Gastroesophageal sphincter (tissue), 4 donors: ENCODE results near the gene GATA3. TPM values are rescaled to one million over a fixed set of nuclear protein-coding genes. Genes with fewer than 3 reads are reported as not detected.

Experiments
- ATAC-seq: fragments of 150-250 bp; one replicate; pipeline ENCODE4 v1.9.1; 2016; ENCODE audit warnings: mild to moderate bottlenecking, moderate library complexity
- H3K27ac ChIP-seq, 4 donors: fragments of 200-600 bp; sonication (generic) in 3 of 4; 1 replicate in 3 of 4; 2 replicates in 1 of 4; pipeline ENCODE4 v1.5.1; 2016 to 2019
- H3K27me3 ChIP-seq: fragments of 200-600 bp; sonication (generic); one replicate; pipeline ENCODE4 v1.5.1; 2019
- H3K36me3 ChIP-seq, 2 donors: fragments of 200-600 bp; sonication (generic); one replicate each; pipeline ENCODE4 v1.5.1; 2019; ENCODE audit warnings: control low read depth in 1 of 2
- H3K4me1 ChIP-seq, 3 donors: fragments of 200-600 bp; sonication (generic); 1 replicate in 2 of 3; 2 replicates in 1 of 3; pipeline ENCODE4 v1.5.1; 2016 to 2019; ENCODE audit warnings: control low read depth in 2 of 3
- H3K4me3 ChIP-seq, 2 donors: fragments of 200-600 bp; sonication (generic); one replicate each; pipeline ENCODE4 v1.5.1; 2019; ENCODE audit warnings: mild to moderate bottlenecking in 1 of 2, moderate library complexity in 1 of 2
- H3K9me3 ChIP-seq, 3 donors: fragments of 200-600 bp; sonication (generic); one replicate each; pipeline ENCODE4 v1.5.1; 2017 to 2019; ENCODE audit warnings: control low read depth in 2 of 3
- EP300 ChIP-seq: sonication (generic); formaldehyde crosslinking; IDR thresholded peaks from one replicate; pipeline ENCODE4 v1.6.1; 2017; ENCODE audit warnings: antibody characterized with exemption, mild to moderate bottlenecking
- POLR2A ChIP-seq, 2 donors: fragments of 450-650 bp; IDR thresholded peaks; one replicate each; pipeline ENCODE4 v1.6.1; 2017; ENCODE audit warnings: antibody characterized with exemption in 2 of 2, mild to moderate bottlenecking in 2 of 2, moderate library complexity in 1 of 2
- POLR2AphosphoS5 ChIP-seq: sonication (generic); formaldehyde crosslinking; IDR thresholded peaks from one replicate; pipeline ENCODE4 v1.6.1; 2017; ENCODE audit warnings: antibody characterized with exemption
- WGBS, 2 donors: methylation state at CpG; one replicate each; pipeline ENCODE4 v1.1.5; 2018; ENCODE audit warnings: low coverage in 1 of 2; 5-methylcytosine and 5-hydroxymethylcytosine counted together
- total RNA-seq, 4 donors: library from RNA; depleted of rRNA; stranded (reverse); fragments of >200 nt; gene quantifications; one replicate each; pipeline ENCODE4 v1.1.0, GENCODE V29; 2016
- TF ChIP-seq, protein P1 (sequence below), 4 experiments: fragments of 200-600 bp in 2 of 4; fragments of 450-650 bp in 2 of 4; sonication (generic) in 1 of 4; IDR thresholded peaks; one replicate each; pipeline ENCODE4 v1.5.1; 2017 to 2019; ENCODE audit warnings: antibody characterized with exemption in 4 of 4, mild to moderate bottlenecking in 2 of 4, moderate library complexity in 2 of 4

Gene GATA3
- total RNA-seq, 4 donors from 2014 or later = 0.35 TPM; not detected in 3

- Histone ChIP-seq H3K27me3 (peaks cover 76% of the 10 kb centered on the region), H3K36me3 (no peaks in the 10 kb centered on the region), H3K9me3 (no peaks in the 10 kb centered on the region), H3K4me1 (no peaks in the 10 kb centered on the region), H3K27ac (no peak overlapping the region), H3K4me3 (no peak overlapping the region)
- 50 to 60% methylated on average over 1 of the region's 1 CpG for WGBS, 2 donors
- TF ChIP-seq EP300 = no peak
- TF ChIP-seq, protein P1, sequence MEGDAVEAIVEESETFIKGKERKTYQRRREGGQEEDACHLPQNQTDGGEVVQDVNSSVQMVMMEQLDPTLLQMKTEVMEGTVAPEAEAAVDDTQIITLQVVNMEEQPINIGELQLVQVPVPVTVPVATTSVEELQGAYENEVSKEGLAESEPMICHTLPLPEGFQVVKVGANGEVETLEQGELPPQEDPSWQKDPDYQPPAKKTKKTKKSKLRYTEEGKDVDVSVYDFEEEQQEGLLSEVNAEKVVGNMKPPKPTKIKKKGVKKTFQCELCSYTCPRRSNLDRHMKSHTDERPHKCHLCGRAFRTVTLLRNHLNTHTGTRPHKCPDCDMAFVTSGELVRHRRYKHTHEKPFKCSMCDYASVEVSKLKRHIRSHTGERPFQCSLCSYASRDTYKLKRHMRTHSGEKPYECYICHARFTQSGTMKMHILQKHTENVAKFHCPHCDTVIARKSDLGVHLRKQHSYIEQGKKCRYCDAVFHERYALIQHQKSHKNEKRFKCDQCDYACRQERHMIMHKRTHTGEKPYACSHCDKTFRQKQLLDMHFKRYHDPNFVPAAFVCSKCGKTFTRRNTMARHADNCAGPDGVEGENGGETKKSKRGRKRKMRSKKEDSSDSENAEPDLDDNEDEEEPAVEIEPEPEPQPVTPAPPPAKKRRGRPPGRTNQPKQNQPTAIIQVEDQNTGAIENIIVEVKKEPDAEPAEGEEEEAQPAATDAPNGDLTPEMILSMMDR (IDR thresholded peaks at IDR 0.05) = no peak
- no peak for TF ChIP-seq POLR2AphosphoS5
- TF ChIP-seq POLR2A (IDR thresholded peaks at IDR 0.05) = no peak
- ATAC-seq = no peak
Measured at GRCh38 chr10:8066124-8066523, 11.6 kb downstream of the GATA3 start.

- peaks cover 76% of the 10 kb centered on the region for H3K27me3 ChIP-seq
- H3K4me3 ChIP-seq = no peak overlapping the region
- no peak for TF ChIP-seq POLR2AphosphoS5
- TF ChIP-seq POLR2A (IDR thresholded peaks at IDR 0.05) = no peak
- TF ChIP-seq, protein P1 (IDR thresholded peaks at IDR 0.05) = no peak
- no peak for TF ChIP-seq EP300
- no peak overlapping the region for H3K27ac ChIP-seq
- ATAC-seq = no peak
- no peaks in the 10 kb centered on the region for H3K36me3 ChIP-seq
- H3K9me3 ChIP-seq = no peaks in the 10 kb centered on the region
- no peaks in the 10 kb centered on the region for H3K4me1 ChIP-seq
- WGBS, 2 donors = 53 to 56% methylated on average over 2 of the region's 2 CpGs
Measured at GRCh38 chr10:8066797-8067196, 12.3 kb downstream of the GATA3 start.

DNA sequence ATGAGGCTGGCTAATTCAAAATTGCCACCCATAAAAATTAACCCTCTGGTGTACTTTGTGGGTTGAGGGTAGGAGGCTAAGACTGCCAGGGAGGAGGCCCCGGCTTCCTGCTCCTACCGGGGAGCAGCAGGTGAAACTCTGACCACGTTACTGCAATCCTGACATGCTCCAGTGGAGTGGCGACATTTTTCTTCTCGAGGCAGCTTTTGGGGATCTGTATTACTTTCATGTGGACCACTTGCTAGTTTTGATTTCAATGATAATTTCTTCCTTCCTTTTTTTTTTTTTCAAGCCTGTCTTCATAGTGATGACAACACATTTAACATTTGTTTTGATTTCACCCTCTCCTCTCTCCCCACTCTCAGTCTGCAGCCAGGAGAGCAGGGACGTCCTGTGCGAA lies 14.6 kb downstream of the GATA3 start:
- Histone ChIP-seq H3K4me1 (no peaks in the 10 kb centered on the region), H3K4me3 (no peak overlapping the region), H3K36me3 (no peaks in the 10 kb centered on the region), H3K9me3 (no peaks in the 10 kb centered on the region), H3K27ac (no peak overlapping the region), H3K27me3 (peaks cover 68% of the 10 kb centered on the region)
- ATAC-seq = no peak
- no peak for TF ChIP-seq EP300
- no peak for TF ChIP-seq POLR2A (IDR thresholded peaks at IDR 0.05)
- TF ChIP-seq POLR2AphosphoS5 = no peak
- TF ChIP-seq, protein P1 (IDR thresholded peaks at IDR 0.05) = no peak
- WGBS, 2 donors = 89 to 100% methylated on average over 1 to 7 of the region's 7 CpGs

DNA sequence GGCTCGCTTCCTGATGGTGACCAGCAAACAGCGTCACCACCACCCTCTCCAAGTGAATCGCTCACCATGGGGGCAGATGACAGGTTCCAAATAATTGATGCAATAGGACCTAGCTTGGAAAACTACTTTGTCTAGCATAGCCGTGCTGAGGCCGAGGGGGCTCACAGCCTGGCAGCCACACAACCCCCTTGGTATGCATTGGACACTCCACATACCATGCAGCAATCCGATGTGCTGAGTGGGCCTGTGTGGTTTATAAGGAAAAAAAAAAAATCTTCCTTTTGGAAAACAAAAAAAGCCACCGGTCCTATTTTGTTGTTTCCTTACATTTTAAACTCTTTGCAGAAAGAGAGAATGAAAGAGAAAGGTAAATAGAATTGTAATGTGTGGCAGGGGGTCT lies 15.1 kb downstream of the GATA3 start:
- Histone ChIP-seq H3K27me3 (peaks cover 64% of the 10 kb centered on the region), H3K4me3 (no peak overlapping the region), H3K27ac (no peak overlapping the region), H3K9me3 (no peaks in the 10 kb centered on the region), H3K36me3 (no peaks in the 10 kb centered on the region), H3K4me1 (no peaks in the 10 kb centered on the region)
- TF ChIP-seq, protein P1 (IDR thresholded peaks at IDR 0.05) = no peak
- TF ChIP-seq EP300 (no peak), POLR2AphosphoS5 (no peak)
- no peak for ATAC-seq
- 93 to 100% methylated on average over 1 to 5 of the region's 7 CpGs for WGBS, 2 donors

DNA sequence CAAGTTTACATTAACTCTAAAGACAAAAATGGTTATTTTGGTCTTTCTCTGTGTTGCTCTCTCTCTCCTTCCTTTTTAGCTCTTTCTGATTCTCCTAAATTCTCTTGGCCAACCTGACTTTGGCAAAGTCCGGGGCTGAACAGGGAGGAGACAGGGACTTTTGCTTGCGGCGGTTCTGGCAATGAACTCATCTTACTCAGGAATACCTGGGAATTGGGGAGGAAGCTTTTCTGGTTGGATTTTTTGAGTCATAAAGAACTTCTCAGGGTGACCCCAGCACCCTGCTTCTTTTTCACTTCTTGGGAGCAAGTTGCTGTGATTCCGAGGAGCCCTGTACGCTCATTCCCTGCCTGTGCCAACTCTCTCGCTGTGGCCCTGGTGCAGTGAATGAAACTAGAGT lies 16.0 kb downstream of the GATA3 start:
- Histone ChIP-seq H3K4me1 (no peaks in the 10 kb centered on the region), H3K9me3 (no peaks in the 10 kb centered on the region), H3K4me3 (no peak overlapping the region), H3K27ac (no peak overlapping the region), H3K27me3 (peaks cover 55% of the 10 kb centered on the region), H3K36me3 (no peaks in the 10 kb centered on the region)
- TF ChIP-seq EP300 = no peak
- TF ChIP-seq POLR2AphosphoS5 = no peak
- TF ChIP-seq, protein P1 (IDR thresholded peaks at IDR 0.05) = no peak
- no peak for TF ChIP-seq POLR2A (IDR thresholded peaks at IDR 0.05)
- no peak for ATAC-seq
- 88 to 100% methylated on average over 3 to 6 of the region's 6 CpGs for WGBS, 2 donors
